Hepatocyte (in vitro differentiated cells): Measurements from ENCODE around the gene LUZP2. TPM values are rescaled to one million over a fixed set of nuclear protein-coding genes. Genes with fewer than 3 reads are reported as not detected.

Experiments
- DNase-seq: peaks from one replicate; pipeline ENCODE4 v3.0.0-alpha.2; 2016; ENCODE audit warnings: low spot score
- H2AFZ ChIP-seq: fragments of 200-600 bp; sonication (generic); 2 replicates; pipeline ENCODE4 v1.6.0; 2016; ENCODE audit warnings: antibody characterized with exemption, mild to moderate bottlenecking
- H3K27ac ChIP-seq: fragments of 200-600 bp; sonication (generic); 2 replicates; pipeline ENCODE4 v1.5.1; 2016; ENCODE audit warnings: mild to moderate bottlenecking
- H3K27me3 ChIP-seq: fragments of 200-600 bp; sonication (generic); 2 replicates; pipeline ENCODE4 v1.6.1; 2016
- H3K36me3 ChIP-seq: fragments of 200-600 bp; sonication (generic); replicated peaks from 2 replicates; pipeline ENCODE4 v1.5.1; 2016; ENCODE audit warnings: low read depth; ENCODE audit not compliant: insufficient read depth
- H3K4me1 ChIP-seq: fragments of 200-600 bp; sonication (generic); 2 replicates; pipeline ENCODE4 v1.5.1; 2016; ENCODE audit warnings: mild to moderate bottlenecking, moderate library complexity; ENCODE audit not compliant: insufficient read depth
- H3K4me2 ChIP-seq: fragments of 200-600 bp; sonication (generic); 2 replicates; pipeline ENCODE4 v1.6.0; 2016
- H3K4me3 ChIP-seq: fragments of 200-600 bp; sonication (generic); 2 replicates; pipeline ENCODE4 v1.5.1; 2016; ENCODE audit warnings: mild to moderate bottlenecking
- H3K79me2 ChIP-seq: fragments of 200-600 bp; sonication (generic); 2 replicates; pipeline ENCODE4 v1.6.0; 2017; ENCODE audit warnings: mild to moderate bottlenecking
- H3K9me2 ChIP-seq: fragments of 200-600 bp; sonication (generic); replicated peaks from 2 replicates; pipeline ENCODE4 v1.6.0; 2017; ENCODE audit warnings: mild to moderate bottlenecking; ENCODE audit not compliant: insufficient read depth
- H3K9me3 ChIP-seq: fragments of 200-600 bp; sonication (generic); 2 replicates; pipeline ENCODE4 v1.5.1; 2016; ENCODE audit warnings: low read depth, mild to moderate bottlenecking
- H4K20me1 ChIP-seq: fragments of 200-600 bp; sonication (generic); 2 replicates; pipeline ENCODE4 v1.6.0; 2016; ENCODE audit warnings: mild to moderate bottlenecking; ENCODE audit not compliant: insufficient read depth, poor library complexity, severe bottlenecking
- CTCF ChIP-seq: fragments of 200-600 bp; sonication (generic); IDR thresholded peaks from 2 replicates; pipeline ENCODE4 v1.5.1; 2016; ENCODE audit warnings: antibody characterized with exemption, mild to moderate bottlenecking; ENCODE audit not compliant: poor library complexity
- EZH2 ChIP-seq: fragments of 200-600 bp; sonication (generic); IDR thresholded peaks from 2 replicates; pipeline ENCODE4 v1.6.1; 2016; ENCODE audit warnings: antibody characterized with exemption, mild to moderate bottlenecking, borderline replicate concordance
- EZH2phosphoT487 ChIP-seq: fragments of 200-600 bp; sonication (generic); IDR thresholded peaks from one replicate; pipeline ENCODE4 v1.6.1; 2018; ENCODE audit warnings: antibody characterized with exemption, mild to moderate bottlenecking, low read depth, moderate library complexity; ENCODE audit not compliant: unreplicated experiment, severe bottlenecking
- WGBS: methylation state at CpG from one replicate; pipeline ENCODE4 v1.1.6; 2016; ENCODE audit warnings: low lambda C conversion rate; ENCODE audit errors: missing lambda C conversion rate; 5-methylcytosine and 5-hydroxymethylcytosine counted together
- polyA plus RNA-seq: library from polyadenylated mRNA; unstranded; fragments of >200 nt; fragmentation: Nextera tagmentation; extraction: Ambion mirVana; gene quantifications from 2 replicates; pipeline ENCODE4 v1.2.1, GENCODE V29; 2016
- total RNA-seq: library from RNA; depleted of rRNA; stranded (reverse); fragments of >200 nt; gene quantifications from 2 replicates; pipeline ENCODE4 v1.2.3, GENCODE V29; 2014

Gene LUZP2
- total and polyA plus RNA-seq, 2 experiments from 2014 or later, result 2.2 to 7.9 TPM

GRCh38 chr11:25048632-25049031 is 551.8 kb downstream of the LUZP2 start:
- no peak for DNase-seq
- no peak for TF ChIP-seq EZH2phosphoT487
- no peak for TF ChIP-seq EZH2
- TF ChIP-seq CTCF, result no peak
- 97% methylated on average over 1 of the region's 1 CpG for WGBS
- H3K4me1 ChIP-seq, result no peaks in the 10 kb centered on the region
- no peaks in the 10 kb centered on the region for H4K20me1 ChIP-seq
- no peaks in the 10 kb centered on the region for H3K9me2 ChIP-seq
- no peaks in the 10 kb centered on the region for H3K79me2 ChIP-seq
- H3K4me3 ChIP-seq, result no peak overlapping the region
- no peak overlapping the region for H3K4me2 ChIP-seq
- no peaks in the 10 kb centered on the region for H3K27me3 ChIP-seq
- no peak overlapping the region for H3K27ac ChIP-seq
- no peak overlapping the region for H2AFZ ChIP-seq
- H3K9me3 ChIP-seq, result no peaks in the 10 kb centered on the region
- no peaks in the 10 kb centered on the region for H3K36me3 ChIP-seq

- Histone ChIP-seq H2AFZ (no peak overlapping the region), H3K27me3 (no peaks in the 10 kb centered on the region), H3K4me3 (no peak overlapping the region), H4K20me1 (no peaks in the 10 kb centered on the region), H3K79me2 (no peaks in the 10 kb centered on the region), H3K4me2 (no peak overlapping the region), H3K36me3 (no peaks in the 10 kb centered on the region), H3K9me3 (no peaks in the 10 kb centered on the region), H3K27ac (no peak overlapping the region), H3K9me2 (no peaks in the 10 kb centered on the region), H3K4me1 (no peaks in the 10 kb centered on the region)
- DNase-seq, result no peak
- TF ChIP-seq CTCF, result no peak
- TF ChIP-seq EZH2phosphoT487, result no peak
- TF ChIP-seq EZH2, result no peak
Measured at GRCh38 chr11:25052844-25053243, 556.0 kb downstream of the LUZP2 start.

GRCh38 chr11:25057861-25058260 is 561.0 kb downstream of the LUZP2 start:
- H3K36me3 ChIP-seq, result no peaks in the 10 kb centered on the region
- H4K20me1 ChIP-seq, result no peaks in the 10 kb centered on the region
- no peak overlapping the region for H2AFZ ChIP-seq
- no peaks in the 10 kb centered on the region for H3K9me2 ChIP-seq
- no peak for DNase-seq
- H3K4me1 ChIP-seq, result no peaks in the 10 kb centered on the region
- H3K9me3 ChIP-seq, result no peaks in the 10 kb centered on the region
- no peak overlapping the region for H3K4me2 ChIP-seq
- no peaks in the 10 kb centered on the region for H3K27me3 ChIP-seq
- no peak overlapping the region for H3K4me3 ChIP-seq
- H3K27ac ChIP-seq, result no peak overlapping the region
- TF ChIP-seq EZH2 (no peak), EZH2phosphoT487 (no peak), CTCF (no peak)
- no peaks in the 10 kb centered on the region for H3K79me2 ChIP-seq

GRCh38 chr11:25065746-25066145 is 568.9 kb downstream of the LUZP2 start:
- DNase-seq, result peak; percentile 8
- H4K20me1 ChIP-seq, result no peaks in the 10 kb centered on the region
- 39% methylated on average over 1 of the region's 1 CpG for WGBS
- H3K9me2 ChIP-seq, result no peaks in the 10 kb centered on the region
- peak overlapping the region; percentile 45 for H3K27ac ChIP-seq
- no peak overlapping the region for H3K4me2 ChIP-seq
- no peak overlapping the region for H3K4me3 ChIP-seq
- TF ChIP-seq EZH2 (no peak), CTCF (no peak), EZH2phosphoT487 (no peak)
- no peaks in the 10 kb centered on the region for H3K27me3 ChIP-seq
- no peak overlapping the region for H2AFZ ChIP-seq
- no peaks in the 10 kb centered on the region for H3K79me2 ChIP-seq
- H3K9me3 ChIP-seq, result no peaks in the 10 kb centered on the region
- H3K4me1 ChIP-seq, result no peaks in the 10 kb centered on the region
- H3K36me3 ChIP-seq, result no peaks in the 10 kb centered on the region
